Measurements from ENCODE around the gene NLRC5.

DNA sequence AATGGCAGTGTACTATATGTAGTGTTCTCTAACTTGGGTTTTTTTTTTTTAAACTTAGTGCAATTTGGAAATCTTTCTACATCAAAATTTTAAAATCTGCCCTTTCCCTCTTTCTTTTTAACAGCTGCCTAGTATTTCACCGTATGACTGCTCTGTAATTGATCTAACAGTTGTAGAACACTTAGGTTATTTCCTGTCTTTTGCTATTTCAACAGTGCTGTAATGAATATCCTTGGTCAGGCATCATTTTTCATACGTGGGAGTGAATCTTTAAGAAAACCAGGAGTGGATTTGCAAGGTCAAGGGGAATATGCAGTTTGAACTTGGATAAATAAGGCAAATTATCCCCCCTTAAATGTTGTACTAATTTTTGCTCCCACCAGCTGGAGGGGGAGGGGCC is 3.8 kb downstream of the NLRC5 start:
- TF ChIP-seq CTCF (IDR thresholded peaks at IDR 0.05 in 8 of 11, conservative IDR thresholded peaks at IDR 0.05 in 3 of 11) (no peak), POLR2A (IDR thresholded peaks at IDR 0.05) (no peak)

Data from spleen (tissue), 7 donors.